ENCODE measurements around the gene PSMD14.

GRCh38 chr2:161344692-161345091, 36.5 kb downstream of the PSMD14 start:
- TF ChIP-seq CTCF (IDR thresholded peaks at IDR 0.05): no peak
- no peak for TF ChIP-seq POLR2AphosphoS5 (IDR thresholded peaks at IDR 0.05; ENCODE audit: low read depth, low read length)
- TF ChIP-seq REST (IDR thresholded peaks at IDR 0.05; ENCODE audit: insufficient read depth in 1 of 2, low read depth in 2 of 2, low read length in 1 of 2): no peak
- no peak for TF ChIP-seq TCF7L2 (IDR thresholded peaks at IDR 0.05; ENCODE audit: low read depth, low read length)

Measured in Panc1 (cell line).